A673 (cell line): ENCODE data around the gene ANKRD27.
"Not testable (repeated sequence)": the region's sequence is repeated elsewhere in the genome, so short reads cannot be mapped to it uniquely, and the experiment has no call there.

Source experiments
- EZH2 ChIP-seq: fragments of 200-600 bp; sonication (generic); IDR thresholded peaks from 2 replicates; pipeline ENCODE4 v1.6.1; 2017; ENCODE audit warnings: borderline replicate concordance, low read depth, mild to moderate bottlenecking, mixed read lengths, antibody characterized with exemption, low read length; ENCODE audit not compliant: poor library complexity, severe bottlenecking
- TF ChIP-seq, protein P1 (sequence below): fragments of 300-800, 200-600 bp; sonication (generic); conservative IDR thresholded peaks from 2 replicates; pipeline ENCODE4 v1.5.1; 2017; ENCODE audit warnings: low read depth, mild to moderate bottlenecking, antibody characterized with exemption, low read length, moderate library complexity, mixed read lengths

DNA sequence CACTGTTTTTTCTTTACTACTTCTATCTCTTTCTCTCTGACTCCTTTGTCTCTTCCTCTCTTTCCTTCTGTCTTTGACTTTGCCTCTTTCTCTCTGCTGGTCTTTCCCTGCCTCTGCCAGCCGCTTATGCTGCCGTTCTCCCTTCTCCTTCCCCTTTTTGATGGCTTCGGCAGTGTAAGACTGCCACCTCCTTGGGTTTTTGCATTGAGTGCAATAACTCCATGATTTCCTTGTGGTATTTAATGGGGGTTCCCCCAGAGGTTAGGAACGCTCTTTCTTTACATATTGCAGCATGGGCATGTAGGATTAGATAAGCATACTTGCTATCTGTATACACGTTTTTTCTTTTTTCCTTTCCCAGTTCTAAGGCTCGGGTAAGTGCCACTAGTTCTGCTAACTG is 20.5 kb upstream of the ANKRD27 start:
- TF ChIP-seq, protein P1, sequence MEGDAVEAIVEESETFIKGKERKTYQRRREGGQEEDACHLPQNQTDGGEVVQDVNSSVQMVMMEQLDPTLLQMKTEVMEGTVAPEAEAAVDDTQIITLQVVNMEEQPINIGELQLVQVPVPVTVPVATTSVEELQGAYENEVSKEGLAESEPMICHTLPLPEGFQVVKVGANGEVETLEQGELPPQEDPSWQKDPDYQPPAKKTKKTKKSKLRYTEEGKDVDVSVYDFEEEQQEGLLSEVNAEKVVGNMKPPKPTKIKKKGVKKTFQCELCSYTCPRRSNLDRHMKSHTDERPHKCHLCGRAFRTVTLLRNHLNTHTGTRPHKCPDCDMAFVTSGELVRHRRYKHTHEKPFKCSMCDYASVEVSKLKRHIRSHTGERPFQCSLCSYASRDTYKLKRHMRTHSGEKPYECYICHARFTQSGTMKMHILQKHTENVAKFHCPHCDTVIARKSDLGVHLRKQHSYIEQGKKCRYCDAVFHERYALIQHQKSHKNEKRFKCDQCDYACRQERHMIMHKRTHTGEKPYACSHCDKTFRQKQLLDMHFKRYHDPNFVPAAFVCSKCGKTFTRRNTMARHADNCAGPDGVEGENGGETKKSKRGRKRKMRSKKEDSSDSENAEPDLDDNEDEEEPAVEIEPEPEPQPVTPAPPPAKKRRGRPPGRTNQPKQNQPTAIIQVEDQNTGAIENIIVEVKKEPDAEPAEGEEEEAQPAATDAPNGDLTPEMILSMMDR = not testable (repeated sequence)
- not testable (repeated sequence) for TF ChIP-seq EZH2
